Stimulated activated CD8-positive, alpha-beta memory T cell treated with anti-CD3 and anti-CD28 coated beads, Interleukin-4, amount 100 ng/mL, for 48 hours (primary cell): Measurements from ENCODE around the gene YY1.
"Not testable (repeated sequence)": the region's sequence is repeated elsewhere in the genome, so short reads cannot be mapped to it uniquely, and the experiment has no call there.

Source experiments
- DNase-seq: peaks from one replicate; pipeline ENCODE4 v3.0.0-alpha.2; 2020

YY1 gene

DNA sequence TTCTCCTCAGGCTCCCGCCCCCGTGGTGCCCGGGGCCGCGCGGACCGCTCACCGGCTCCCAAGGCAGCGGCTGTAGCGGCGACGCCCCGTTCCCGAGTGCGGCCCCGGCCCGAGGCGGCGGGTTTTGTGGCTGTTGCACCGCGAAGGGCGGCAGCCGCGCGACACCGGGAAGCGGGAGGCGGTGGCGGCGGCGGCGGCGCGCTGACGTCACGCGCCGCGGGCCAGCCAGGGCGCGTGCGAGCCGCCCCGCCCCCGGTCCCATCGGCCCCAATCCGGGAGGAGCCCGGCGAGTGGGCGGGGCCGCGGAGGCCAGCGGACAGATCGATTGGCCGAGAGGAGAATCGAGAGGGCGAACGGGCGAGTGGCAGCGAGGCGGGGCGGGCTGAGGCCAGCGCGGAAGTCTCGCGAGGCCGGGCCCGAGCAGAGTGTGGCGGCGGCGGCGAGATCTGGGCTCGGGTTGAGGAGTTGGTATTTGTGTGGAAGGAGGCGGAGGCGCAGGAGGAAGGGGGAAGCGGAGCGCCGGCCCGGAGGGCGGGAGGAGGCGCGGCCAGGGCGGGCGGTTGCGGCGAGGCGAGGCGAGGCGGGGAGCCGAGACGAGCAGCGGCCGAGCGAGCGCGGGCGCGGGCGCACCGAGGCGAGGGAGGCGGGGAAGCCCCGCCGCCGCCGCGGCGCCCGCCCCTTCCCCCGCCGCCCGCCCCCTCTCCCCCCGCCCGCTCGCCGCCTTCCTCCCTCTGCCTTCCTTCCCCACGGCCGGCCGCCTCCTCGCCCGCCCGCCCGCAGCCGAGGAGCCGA is at the start of gene YY1:
YY1 (plus strand) TSS at position 726 of the 792 bp plus-strand sequence. CDS start 101 bp downstream, outside the sequence.
- DNase-seq: peak; percentile 99

DNA sequence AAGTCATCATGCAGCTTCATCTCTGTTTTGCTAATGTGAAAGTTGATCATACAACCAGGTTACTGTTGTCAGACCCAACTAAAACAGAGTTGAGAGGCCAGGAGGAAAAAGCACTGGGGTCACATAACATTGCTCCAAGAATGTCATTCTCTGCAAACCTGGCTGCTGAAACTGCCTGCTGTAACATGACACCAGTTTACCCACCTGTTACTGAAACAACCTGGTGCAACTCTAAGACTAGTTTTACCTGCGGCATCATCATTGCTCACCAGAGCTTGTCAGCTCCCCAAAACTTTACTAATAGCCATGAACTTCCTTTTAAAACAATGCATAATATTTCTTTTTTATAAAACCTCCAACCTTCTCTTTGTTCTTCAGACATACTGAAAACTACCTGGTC is 48.8 kb upstream of the YY1 start:
- no peak for DNase-seq

DNA sequence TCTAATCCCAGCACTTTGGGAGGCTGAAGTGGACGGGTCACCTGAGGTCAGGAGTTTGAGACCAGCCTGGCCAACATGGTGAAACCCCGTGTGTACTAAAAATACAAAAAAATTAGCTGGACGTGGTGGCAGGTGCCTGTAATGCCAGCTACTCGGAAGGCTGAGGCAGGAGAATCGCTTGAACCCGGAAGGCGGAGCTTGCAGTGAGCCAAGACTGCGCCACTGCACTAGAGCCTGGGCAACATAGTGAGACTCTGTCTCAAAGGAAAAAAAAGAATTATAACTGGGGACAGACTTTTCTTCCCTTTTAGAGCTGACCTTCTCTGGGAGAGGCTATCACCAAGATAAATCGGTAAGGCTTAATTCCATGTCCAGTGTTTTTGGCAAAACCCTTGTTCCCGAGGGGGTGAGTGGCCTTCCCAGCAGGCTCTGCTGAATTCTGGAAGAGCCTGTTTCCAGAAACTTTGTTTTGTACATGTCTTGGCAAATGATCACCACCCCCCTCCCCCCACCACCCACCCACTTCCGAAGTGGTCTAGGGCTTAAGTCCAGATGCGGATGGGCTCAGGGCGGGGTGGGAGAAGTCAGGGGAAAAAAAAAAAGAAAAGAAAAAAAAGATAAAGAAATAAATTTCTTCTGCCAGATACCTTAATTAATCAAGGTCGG is 47.2 kb upstream of the YY1 start:
- no peak for DNase-seq

DNA sequence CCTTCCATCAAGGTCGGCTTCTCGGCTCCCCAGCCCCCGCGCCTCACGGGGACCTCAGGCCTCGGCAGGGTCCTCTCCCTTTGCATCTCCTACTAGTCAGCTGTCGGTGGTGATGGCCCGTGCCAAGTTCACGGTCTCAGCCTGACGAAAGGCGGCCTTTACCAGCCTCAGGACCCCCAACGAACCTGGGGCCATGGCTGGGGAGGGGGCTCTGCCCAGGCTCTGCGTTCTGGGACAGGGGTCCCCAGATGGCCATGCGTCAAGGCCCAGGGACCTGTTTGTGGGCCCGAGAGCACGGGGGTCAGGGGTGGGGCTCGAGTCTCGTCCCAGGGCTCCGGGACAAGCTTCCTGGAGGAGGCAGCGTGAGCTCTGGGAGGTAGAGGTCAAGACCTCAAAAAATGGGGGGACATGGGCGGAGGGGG is 46.7 kb upstream of the YY1 start:
- DNase-seq: peak; percentile 37

DNA sequence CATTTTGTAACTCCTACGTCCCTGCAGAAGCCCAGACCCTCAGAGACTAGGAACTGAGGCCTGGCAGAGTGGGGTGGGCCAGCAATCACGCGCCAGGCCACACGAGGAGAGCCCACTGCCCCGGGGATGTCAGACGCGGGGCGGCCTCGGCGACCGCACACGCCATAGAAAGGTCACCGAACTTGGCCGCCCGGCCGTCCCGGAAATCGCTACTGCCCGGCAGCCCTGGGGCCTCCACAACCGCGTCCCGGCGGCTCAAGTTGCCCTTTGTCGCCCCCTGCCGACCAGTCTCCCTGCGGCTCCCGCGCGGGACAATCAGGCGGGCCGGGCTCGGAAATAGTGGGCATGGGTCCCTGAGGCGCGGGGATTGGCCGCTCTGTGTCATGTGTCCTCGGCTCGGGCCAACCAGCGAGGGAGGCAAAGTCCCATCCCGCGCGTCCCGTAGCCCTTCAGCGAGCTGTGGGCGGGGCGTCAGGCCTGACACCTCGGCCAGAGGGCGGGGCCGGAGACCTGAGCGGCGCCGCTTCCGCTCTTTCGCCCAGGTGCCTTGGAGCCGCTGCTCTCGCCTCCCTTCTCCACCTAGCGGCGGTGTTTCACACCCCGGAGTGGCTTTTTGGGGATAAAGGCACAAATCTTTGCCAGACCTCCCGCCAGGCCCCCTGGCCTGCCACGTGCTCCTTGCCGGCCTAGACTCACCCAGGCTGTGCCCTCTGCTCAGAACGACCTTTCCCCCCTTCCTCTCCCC is 46.1 kb upstream of the YY1 start:
- DNase-seq: peak; percentile 100

DNA sequence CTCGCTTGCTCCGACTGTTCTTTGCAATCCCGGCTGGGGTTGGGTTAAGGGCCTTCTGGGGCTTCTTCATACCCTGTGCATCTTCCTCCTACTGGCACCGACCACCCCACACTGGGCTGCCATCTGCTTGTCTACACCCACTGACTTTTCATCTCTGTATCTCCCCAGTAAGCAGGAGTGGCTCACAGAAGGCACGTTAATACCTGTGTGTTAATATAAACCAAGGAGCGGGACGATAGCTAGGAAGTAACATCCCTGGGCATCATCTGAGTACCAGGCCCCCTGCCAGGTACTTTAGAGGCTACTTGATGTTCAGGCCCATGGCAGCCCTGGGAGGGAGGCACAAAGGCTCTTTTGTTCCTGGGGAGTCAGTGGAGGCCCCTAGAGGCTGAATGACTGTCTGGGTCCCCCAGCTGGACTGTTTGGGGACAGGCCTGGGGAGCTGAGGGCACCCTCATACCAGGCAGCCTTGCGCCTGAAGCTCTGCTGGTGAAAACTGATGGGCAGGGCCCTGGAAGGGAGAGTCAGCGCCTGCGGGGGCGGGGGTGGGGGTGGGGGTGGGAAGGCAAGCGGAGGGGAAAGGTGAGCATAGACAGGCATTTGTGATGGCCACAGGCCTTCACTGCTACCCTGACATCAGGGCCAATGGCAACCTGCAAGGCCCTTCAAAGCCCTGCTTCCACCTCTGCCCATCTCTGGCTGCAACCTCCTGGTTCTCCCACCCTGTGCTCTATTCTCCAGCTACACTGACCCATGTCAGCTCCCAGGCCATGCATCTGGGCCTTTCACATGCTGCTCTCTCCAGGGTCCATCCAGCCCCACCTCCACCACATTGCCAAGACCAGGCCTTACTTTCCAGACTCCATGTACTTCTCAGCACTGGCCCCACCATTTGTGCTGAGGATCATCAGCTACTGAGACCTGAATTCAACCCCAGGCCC is 45.3 kb upstream of the YY1 start:
- peak; percentile 40 for DNase-seq

DNA sequence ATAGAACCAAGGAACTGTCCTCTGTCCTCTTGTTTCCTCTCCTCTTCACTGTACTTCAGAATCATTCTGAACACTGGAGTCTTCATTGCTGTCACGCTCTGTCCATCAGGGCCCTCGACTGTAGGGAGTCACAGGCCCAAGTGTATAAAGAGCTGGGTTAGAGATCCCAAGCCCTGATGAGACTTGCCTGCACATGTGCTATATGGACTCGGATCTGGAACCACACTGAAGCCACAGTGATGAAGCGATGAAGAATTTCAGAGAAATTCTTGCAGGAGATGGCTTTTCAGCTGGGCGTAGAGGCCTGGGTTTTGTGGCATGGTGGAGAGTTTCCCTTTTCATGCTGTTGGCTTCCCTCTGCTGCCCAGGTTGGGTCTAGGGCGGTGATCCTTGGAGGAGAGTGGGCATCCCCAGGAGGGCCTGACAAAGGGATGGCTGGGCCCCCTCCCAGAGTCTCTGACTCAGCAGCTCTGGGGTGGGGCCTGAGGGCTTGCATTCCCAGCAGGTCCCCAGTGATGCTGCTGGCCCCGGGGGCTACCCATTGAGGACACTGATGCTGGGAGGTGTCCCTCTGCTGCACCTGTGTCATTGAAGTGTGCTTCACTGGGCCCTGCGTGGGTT is 39.6 kb upstream of the YY1 start:
- no peak for DNase-seq

DNA sequence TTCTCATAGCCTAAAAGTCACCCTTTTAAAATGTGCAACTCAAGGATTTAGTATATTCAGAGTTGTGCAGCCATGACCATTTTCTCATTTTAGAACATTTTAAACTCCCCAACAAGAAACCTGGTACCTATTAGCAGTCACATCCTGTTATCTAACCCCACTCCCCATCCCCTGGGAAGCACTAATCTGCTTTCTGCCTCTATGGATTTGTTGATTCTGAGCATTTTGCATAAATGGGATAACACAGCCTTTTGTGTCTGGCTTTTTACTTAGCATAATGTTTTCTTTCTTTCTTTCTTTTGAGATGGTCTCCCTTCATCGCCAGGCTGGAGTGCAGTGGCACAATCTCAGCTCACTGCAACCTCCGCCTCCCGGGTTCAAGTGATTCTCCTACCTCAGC is 38.6 kb upstream of the YY1 start:
- no peak for DNase-seq

DNA sequence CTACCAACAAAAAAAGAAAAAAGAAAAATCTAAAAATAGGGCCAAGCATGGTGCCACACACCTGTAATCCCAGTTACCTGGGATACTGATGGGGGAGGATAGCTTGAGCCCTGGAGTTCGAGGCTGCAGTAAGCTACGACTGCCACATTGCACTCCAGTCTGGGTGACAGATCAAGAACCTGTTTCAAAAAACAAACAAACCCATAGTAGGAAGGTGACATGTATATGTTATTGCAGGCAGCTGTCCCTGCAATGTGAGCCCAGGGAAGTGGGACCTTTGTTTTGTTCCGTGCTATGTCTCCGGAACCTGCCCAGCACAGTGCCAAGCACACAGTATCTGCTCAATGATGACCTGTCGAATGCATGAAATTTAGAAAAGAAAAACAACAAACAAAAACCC is 37.2 kb upstream of the YY1 start:
- DNase-seq: no peak

DNA sequence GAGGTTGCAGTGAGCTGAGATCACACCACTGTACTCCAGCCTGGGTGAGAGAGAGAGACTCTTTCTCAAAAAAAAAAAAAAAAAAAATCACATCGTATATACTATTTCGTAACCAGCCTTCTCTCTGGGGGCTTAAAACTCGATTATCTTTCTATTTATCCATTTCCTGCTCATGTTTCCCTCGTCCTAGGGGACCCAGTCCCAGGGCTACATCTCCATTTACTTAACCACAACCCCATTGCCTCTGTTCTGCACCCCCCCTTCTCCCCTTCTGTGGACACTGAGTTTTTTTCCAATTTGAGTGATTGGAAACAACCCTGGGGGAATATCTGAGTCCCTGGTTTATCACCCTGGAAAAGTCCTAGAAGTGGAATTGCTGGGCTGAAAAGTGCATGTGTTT is 36.2 kb upstream of the YY1 start:
- DNase-seq: no peak

DNA sequence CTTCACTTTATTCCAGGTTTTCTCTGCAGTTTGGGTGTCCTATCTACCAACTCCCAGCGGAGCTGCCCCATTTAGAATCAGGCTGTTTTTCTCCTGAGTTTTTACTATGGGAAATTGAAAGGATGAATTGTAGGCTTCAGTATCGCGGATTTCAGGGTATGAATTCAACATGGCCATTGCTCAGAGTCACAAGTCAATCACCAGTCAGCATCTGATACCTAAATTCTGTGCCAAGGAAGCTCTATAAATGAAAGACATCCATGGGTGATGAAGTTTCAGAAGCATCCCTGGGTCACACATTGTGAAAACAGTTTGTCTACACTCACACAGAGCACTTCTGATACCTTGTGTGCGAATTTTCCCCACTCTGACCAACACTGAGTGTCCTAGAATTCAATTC is 35.8 kb upstream of the YY1 start:
- DNase-seq: no peak

DNA sequence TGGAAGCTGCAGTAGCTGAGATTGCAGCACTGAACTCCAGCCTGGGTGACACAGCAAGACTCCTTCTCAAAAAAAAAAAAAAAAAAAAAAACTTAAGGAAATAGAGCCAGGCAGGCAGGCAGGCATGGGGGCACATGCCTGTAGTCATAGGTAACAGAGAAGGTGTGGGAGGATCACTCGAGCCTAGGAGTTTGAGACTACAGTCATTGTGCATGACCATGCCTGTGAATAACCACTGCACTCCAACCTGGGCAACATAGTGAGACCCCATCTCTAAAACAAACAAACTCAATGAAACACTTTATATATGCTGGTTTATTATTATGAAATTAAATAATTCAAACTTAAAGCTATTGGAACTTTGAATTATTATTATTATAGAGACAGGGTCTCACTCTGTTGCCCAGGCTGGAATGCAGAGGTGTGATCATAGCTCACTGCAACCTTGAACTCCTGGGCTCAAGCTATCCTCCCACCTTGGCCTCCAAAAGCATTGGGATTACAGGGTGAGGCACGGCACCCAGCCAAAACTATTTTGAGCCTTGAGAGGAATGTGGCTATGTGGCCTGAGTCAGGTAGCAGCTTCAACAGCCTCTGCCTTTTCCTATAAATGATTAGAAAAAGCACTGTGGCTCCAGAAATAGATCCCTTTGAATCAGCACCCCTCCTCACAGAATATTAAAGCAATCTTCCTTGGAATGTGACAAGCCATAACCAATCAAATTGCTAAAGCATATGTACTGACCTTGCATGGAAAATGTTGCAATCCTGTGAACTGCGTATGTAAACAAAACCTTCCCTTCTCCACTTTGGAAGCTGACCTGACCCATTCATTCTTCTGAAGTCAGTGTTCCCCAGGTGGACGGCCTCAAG is 34.7 kb upstream of the YY1 start:
- DNase-seq: no peak

DNA sequence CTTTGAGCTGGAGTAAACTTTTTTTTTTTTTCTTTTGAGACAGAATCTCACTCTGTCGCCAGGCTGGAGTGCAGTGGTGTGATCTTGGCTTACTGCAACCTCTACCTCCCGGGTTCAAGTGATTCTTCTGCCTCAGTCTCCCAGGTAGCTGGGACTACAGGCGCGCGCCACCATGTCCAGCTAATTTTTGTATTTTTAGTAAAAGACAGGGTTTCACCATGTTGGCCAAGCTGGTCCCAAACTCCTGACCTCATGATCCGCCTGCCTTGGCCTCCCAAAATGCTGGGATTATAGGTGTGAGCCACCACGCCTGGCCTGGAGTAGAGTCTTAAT is 34.1 kb upstream of the YY1 start:
- not testable (repeated sequence) for DNase-seq

DNA sequence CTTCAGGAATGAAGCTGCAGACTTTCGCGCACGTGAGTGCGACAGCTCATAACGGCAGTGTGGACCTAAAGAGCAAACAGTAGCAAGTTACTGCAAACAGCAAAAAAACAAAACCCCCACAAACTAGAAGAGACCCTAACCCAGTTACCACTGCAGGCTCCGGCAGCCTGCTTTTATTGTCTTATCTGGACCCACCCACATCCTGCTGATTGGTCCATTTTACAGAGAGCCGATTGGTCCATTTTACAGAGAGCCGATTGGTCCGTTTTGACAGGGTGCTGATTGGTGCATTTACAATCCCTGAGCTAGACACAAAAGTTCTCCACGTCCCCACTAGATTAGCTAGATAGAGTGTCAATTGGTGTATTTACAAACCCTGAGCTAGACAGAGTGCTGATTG is 31.4 kb upstream of the YY1 start:
- DNase-seq: not testable (repeated sequence)

DNA sequence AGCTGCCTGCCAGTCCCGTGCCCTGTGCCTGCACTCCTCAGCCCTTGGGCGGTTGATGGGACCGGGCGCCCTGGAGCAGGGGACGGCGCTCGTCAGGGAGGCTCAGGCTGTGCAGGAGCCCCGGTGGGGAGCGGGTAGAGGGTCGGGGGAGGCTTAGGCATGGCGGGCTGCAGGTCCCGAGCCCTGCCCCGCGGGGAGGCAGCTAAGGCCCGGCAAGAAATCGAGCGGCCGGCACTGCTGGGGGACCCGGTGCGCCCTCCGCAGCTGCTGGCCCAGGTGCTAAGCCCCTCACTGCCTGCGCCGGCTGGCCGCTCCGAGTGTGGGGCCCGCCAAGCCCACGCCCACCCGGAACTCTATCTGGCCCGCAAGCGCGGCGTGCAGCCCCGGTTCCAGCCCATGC is 30.8 kb upstream of the YY1 start:
- not testable (repeated sequence) for DNase-seq

DNA sequence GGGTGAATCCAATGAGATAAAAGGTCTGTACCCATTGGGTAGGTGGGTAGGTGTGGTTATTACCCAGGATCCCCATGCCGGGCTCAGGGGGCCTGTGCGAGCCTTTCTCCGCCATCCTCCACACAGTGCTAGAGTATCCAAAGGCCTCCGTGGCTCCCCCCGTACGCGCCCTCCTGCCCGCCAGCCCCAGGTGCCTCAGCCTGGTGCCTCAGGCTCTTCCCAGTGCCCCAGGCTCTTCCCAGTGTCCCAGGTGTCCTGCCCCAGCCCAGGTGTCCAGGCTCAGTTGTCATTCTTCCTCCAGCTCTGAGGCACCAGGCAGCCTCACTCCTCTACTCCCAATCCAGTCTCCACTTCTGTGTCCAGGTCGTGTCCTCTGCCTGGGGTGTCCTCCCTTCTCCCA is 27.6 kb upstream of the YY1 start:
- DNase-seq: no peak

DNA sequence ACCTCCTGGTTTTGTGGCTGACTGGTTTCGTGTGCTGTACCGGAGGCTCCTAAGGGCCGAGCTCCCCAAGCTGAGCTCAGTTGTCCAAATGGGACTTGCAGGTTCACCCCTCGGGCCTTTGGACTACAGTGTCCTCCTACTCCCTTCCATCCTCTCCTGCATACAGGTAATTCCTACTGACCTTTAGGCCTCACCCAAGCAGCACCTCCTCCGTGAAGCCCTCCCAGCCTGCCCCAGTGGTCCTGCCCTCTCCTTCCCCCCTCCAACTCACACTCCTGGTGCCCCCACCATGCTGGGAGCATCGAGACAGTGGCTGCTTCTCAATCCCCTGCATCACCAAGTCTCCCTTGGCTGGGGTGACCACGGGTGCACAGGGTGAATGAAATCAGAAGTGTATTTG is 27.1 kb upstream of the YY1 start:
- DNase-seq: no peak

DNA sequence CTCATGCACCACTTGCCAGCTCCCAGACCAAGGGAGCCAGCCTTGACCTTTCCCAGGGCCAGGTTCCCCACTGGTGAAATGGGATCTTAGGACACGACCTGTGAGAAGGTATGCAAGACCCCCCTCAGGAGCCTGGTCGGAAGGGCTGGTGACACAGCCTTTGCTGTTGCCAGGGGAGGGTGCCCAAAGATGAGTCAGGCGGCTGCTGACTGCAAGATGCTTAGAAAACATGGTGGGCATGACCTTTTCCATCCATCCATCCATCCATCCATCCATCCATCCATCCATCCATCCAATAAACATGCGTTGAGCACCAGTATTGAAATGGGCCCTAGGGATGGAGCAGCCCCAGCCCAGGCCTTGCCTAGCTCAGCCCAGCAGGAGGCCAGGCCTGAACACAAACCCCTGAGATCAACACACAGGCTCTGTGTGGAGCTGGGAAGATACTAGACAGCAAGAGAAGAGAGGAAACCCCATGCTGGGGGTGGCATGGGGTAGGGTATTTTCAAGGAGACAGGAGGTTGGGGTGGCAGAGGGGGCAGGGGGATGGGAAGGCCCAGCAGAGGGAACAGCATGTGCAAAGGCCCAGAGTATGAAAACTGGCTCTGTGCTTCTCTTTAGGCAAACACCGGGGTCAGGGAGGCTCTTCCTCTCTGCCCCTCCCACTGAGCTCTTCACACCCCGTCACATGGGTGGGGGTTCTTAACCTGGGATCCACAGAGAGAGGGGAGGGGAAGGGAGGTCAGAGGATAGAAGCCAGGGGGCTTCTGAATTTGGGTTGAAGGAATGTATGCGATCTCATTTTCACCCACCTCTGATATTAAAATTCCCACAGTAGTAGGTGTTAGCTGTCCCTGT is 26.2 kb upstream of the YY1 start:
- DNase-seq: no peak

DNA sequence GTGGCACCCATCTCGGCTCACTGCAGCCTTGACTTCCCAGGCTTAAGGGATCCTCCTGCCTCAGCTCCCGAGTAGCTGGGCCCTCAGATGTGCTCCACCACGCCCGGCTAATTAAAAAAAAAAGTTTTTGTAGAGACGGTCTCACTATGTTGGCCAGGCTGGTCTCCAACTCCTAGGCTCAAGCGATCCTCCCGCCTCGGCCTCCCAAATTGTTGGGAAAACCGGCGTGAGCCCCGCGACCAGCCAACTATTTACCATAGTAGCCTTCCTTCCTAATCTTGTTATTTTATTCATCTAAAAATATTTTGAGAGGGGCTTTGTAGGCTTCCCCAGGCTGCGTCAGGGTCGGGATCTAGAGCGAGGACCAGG is 25.4 kb upstream of the YY1 start:
- no peak for DNase-seq
